CD4-positive, alpha-beta T cell (primary cell): ENCODE measurements around the gene SALL1. TPM values are rescaled to one million over a fixed set of nuclear protein-coding genes. Genes with fewer than 3 reads are reported as not detected.

Experiments used
- ATAC-seq: fragments of 200-7000 bp; cut with Tn5 transposase; one replicate; pipeline ENCODE4 v1.10.0; 2022; ENCODE audit warnings: mild to moderate bottlenecking; ENCODE audit not compliant: poor library complexity
- CTCF ChIA-PET: fragments of 350-600 bp; sonication (Branson Sonifier 250); formaldehyde crosslinking; loops from one replicate; lab custom pipeline; 2021; ENCODE audit warnings: antibody characterized with exemption, inconsistent platforms; lab: Charles Lee
- POLR2A ChIA-PET: fragments of 350-600 bp; sonication (Branson Sonifier 250); formaldehyde crosslinking; loops from one replicate; lab custom pipeline; 2021; ENCODE audit warnings: antibody characterized with exemption, inconsistent platforms; lab: Charles Lee
- DNase-seq, 14 experiments: peaks; one replicate each; pipeline ENCODE4 v3.0.0-alpha.2; 2013 to 2020; ENCODE audit warnings: mixed read lengths in 2 of 14
- H3K27ac ChIP-seq, 2 donors: one replicate each; pipeline versions ENCODE4 v1.5.1 to v1.7.0; 2013; ENCODE audit warnings: low read length in 2 of 2, low read depth in 1 of 2, mild to moderate bottlenecking in 1 of 2
- H3K27me3 ChIP-seq, 2 experiments: 1 replicate in 1 of 2; 2 replicates in 1 of 2; pipeline versions ENCODE4 v1.6.1 to v1.7.0; 2013; ENCODE audit warnings: low read length in 2 of 2, control low read depth in 1 of 2, mild to moderate bottlenecking in 1 of 2, moderate library complexity in 1 of 2; ENCODE audit not compliant: insufficient read depth in 2 of 2, control insufficient read depth in 1 of 2
- H3K36me3 ChIP-seq: one replicate; pipeline ENCODE4 v1.6.1; 2013; ENCODE audit warnings: low read length, control low read depth; ENCODE audit not compliant: insufficient read depth
- H3K4me1 ChIP-seq: one replicate; pipeline ENCODE4 v1.6.1; 2013; ENCODE audit warnings: low read length, control low read depth; ENCODE audit not compliant: insufficient read depth
- H3K4me3 ChIP-seq: one replicate; pipeline ENCODE4 v1.5.1; 2013; ENCODE audit warnings: mild to moderate bottlenecking, low read length, moderate library complexity
- H3K9me3 ChIP-seq, 2 experiments: 1 replicate in 1 of 2; 2 replicates in 1 of 2; pipeline versions ENCODE4 v1.6.1 to v1.7.0; 2013; ENCODE audit warnings: low read length in 2 of 2, mild to moderate bottlenecking in 2 of 2, control low read depth in 1 of 2, moderate library complexity in 1 of 2; ENCODE audit not compliant: control insufficient read depth in 1 of 2, insufficient read depth in 1 of 2
- H3K27ac Mint-ChIP-seq: one replicate; pipeline ENCODE4 v1.8.0; 2020; ENCODE audit warnings: mixed read lengths
- H3K27me3 Mint-ChIP-seq: one replicate; pipeline ENCODE4 v1.8.0; 2021; ENCODE audit warnings: mixed read lengths
- H3K36me3 Mint-ChIP-seq: one replicate; pipeline ENCODE4 v1.8.0; 2021; ENCODE audit warnings: low read depth, mixed read lengths
- H3K4me1 Mint-ChIP-seq: one replicate; pipeline ENCODE4 v1.8.0; 2021; ENCODE audit warnings: low read depth, mixed read lengths
- H3K4me3 Mint-ChIP-seq: one replicate; pipeline ENCODE4 v1.8.0; 2020; ENCODE audit warnings: mild to moderate bottlenecking, mixed read lengths
- H3K9me3 Mint-ChIP-seq: one replicate; pipeline ENCODE4 v1.8.0; 2020; ENCODE audit warnings: mixed read lengths
- CTCF ChIP-seq: fragments of 200-600 bp; IDR thresholded peaks from one replicate; pipeline ENCODE4 v1.8.0; 2022; ENCODE audit warnings: antibody characterized with exemption, mild to moderate bottlenecking
- intact Hi-C, 2 experiments: fragments of 100-400 bp; cut with DNase I in 1 of 2; cut with micrococcal nuclease in 1 of 2; formaldehyde crosslinking; loops; one replicate each; pipeline versions ENCODE4 v1.15.1 to v1.9.0; 2023 to 2025; cut with DNase I, micrococcal nuclease
- total RNA-seq, 174 experiments: library from RNA in 2 of 174; stranded (reverse) in 2 of 174; gene quantifications; one replicate each; pipeline ENCODE4 v1.2.3 and lab custom pipeline; 2021 to 2026

Gene SALL1
- total RNA-seq, 2 experiments from 2014 or later, result not detected

- H3K27ac Mint-ChIP-seq, result no peak overlapping the region
- ATAC-seq (no peak), DNase-seq (no peak)
- H3K4me1 Mint-ChIP-seq, result no peaks in the 10 kb centered on the region
- no peak for TF ChIP-seq CTCF
- H3K9me3 ChIP-seq, result no peaks in the 10 kb centered on the region
- ChIA-PET CTCF (no interaction called here), POLR2A (no interaction called here)
- peaks cover 9% of the 10 kb centered on the region for H3K27me3 Mint-ChIP-seq
- peaks cover 0 to 2% of the 10 kb centered on the region in 2 experiments for H3K27me3 ChIP-seq
- no peaks in the 10 kb centered on the region for H3K36me3 Mint-ChIP-seq
- H3K27ac ChIP-seq, result no peak overlapping the region
- peaks cover 4% of the 10 kb centered on the region for H3K9me3 Mint-ChIP-seq
- no peaks in the 10 kb centered on the region for H3K36me3 ChIP-seq
- intact Hi-C loops, result no loop called here
- no peaks in the 10 kb centered on the region for H3K4me1 ChIP-seq
- H3K4me3 ChIP-seq, result no peak overlapping the region
- H3K4me3 Mint-ChIP-seq, result no peak overlapping the region
Observed at GRCh38 chr16:51168755-51169154, 17.7 kb upstream of the SALL1 start.

- Histone ChIP-seq H3K4me1 (no peaks in the 10 kb centered on the region), H3K4me3 (no peak overlapping the region), H3K9me3 (no peaks in the 10 kb centered on the region), H3K27me3 (peaks cover 0 to 2% of the 10 kb centered on the region in 2 experiments), H3K27ac (no peak overlapping the region), H3K36me3 (no peaks in the 10 kb centered on the region)
- DNase-seq (no peak), ATAC-seq (no peak)
- POLR2A ChIA-PET, result no interaction called here
- H3K4me3 Mint-ChIP-seq, result no peak overlapping the region
- no peak for TF ChIP-seq CTCF
- CTCF ChIA-PET, result no interaction called here
- peaks cover 4% of the 10 kb centered on the region for H3K9me3 Mint-ChIP-seq
- H3K4me1 Mint-ChIP-seq, result no peaks in the 10 kb centered on the region
- peaks cover 9% of the 10 kb centered on the region for H3K27me3 Mint-ChIP-seq
- intact Hi-C loops, result no loop called here
- H3K36me3 Mint-ChIP-seq, result no peaks in the 10 kb centered on the region
- H3K27ac Mint-ChIP-seq, result no peak overlapping the region
Observed at GRCh38 chr16:51167170-51167895, 16.3 kb upstream of the SALL1 start.

GRCh38 chr16:51166541-51166940, 15.5 kb upstream of the SALL1 start:
- H3K4me1 Mint-ChIP-seq, result no peaks in the 10 kb centered on the region
- no peak overlapping the region for H3K27ac Mint-ChIP-seq
- POLR2A ChIA-PET, result no interaction called here
- H3K27me3 Mint-ChIP-seq, result peaks cover 9% of the 10 kb centered on the region
- peaks cover 4% of the 10 kb centered on the region for H3K9me3 Mint-ChIP-seq
- no peak overlapping the region for H3K4me3 Mint-ChIP-seq
- ATAC-seq (no peak), DNase-seq (no peak)
- Histone ChIP-seq H3K36me3 (no peaks in the 10 kb centered on the region), H3K4me1 (no peaks in the 10 kb centered on the region), H3K27me3 (no peaks in the 10 kb centered on the region), H3K4me3 (no peak overlapping the region), H3K9me3 (no peaks in the 10 kb centered on the region), H3K27ac (no peak overlapping the region)
- TF ChIP-seq CTCF, result no peak
- H3K36me3 Mint-ChIP-seq, result no peaks in the 10 kb centered on the region
- CTCF ChIA-PET, result no interaction called here
- intact Hi-C loops, result no loop called here
